NCI-H2227 (cell line): ENCODE measurements around the gene DRP2.
"Not testable (repeated sequence)": the region's sequence is repeated elsewhere in the genome, so short reads cannot be mapped to it uniquely, and the experiment has no call there.

ENCODE experiments used
- DNase-seq: peaks from one replicate; lab custom pipeline; 2025; ENCODE audit not compliant: unreplicated experiment; lab: John Stamatoyannopoulos, UW

DRP2 gene

DNA sequence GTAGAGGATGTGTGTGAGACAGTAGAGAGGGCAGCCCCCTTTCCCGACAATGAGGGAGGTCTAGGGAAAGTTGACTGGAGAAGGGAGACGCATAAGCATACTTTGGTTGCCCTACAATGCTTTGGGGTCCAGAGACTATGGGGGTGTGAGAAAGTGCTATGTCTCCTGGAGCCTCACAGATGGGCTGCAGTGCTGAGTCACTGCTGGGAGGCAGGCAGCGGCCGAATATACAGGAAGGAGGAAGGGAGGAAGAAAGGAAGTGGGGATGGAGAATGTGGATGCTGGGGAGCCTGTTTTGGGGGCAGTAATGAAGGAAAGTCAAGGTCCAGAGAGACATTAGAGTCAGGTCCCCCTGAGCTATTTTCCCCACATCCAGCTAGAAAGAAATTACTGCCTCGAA, 12.7 kb downstream of the DRP2 start:
- DNase-seq, result no peak

DNA sequence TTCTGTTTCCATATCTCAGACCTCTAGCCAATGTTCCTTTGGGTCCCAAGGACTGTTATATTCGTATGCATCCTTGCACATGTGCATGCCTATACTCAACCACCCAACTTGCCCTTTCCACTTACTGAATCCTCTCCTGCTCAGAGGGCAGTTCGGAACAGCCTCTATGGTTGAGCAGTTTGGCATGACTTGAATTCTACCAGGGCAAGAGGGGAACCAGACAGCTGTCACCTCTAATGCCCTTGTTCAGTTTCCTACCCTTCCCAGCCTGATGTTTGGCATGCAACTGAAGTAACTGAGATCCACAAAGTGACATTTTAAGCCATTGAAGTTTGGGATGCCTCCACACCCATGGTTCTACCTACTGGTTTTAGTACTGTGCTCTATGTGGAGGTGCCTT, 17.5 kb downstream of the DRP2 start:
- DNase-seq, result no peak

DNA sequence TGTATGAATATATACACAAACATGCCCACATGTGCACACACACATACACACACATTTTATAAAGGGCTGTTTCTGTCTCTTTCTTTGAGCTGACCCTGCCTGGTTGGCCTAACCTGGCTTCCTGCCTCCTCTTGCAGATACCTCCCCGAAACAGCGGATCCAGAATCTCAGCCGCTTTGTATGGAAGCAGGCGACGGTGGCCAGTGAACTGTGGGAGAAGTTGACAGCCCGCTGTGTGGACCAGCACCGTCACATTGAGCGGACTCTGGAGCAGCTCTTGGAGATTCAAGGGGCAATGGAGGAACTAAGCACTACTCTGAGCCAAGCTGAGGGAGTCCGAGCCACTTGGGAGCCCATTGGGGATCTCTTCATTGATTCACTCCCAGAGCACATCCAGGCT, 21.9 kb downstream of the DRP2 start:
- no peak for DNase-seq

DNA sequence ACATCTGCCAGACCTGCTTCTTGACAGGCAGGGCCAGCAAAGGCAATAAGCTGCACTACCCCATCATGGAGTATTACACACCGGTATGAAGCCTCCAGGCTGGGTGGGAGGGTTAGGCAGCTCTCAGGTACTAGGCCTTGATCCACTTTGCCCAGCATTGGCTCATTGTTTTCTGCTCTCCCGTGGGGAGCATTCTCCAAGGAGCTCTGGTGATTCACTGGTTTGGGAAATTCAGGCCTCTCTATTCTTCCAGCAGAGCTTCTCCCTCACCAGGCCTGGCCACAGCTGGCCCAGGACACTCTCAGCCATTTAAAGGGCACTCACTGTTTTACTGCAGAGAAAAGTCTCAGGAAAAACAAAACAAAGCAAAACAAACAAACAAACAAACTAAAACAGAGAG, 33.0 kb downstream of the DRP2 start:
- DNase-seq, result no peak

DNA sequence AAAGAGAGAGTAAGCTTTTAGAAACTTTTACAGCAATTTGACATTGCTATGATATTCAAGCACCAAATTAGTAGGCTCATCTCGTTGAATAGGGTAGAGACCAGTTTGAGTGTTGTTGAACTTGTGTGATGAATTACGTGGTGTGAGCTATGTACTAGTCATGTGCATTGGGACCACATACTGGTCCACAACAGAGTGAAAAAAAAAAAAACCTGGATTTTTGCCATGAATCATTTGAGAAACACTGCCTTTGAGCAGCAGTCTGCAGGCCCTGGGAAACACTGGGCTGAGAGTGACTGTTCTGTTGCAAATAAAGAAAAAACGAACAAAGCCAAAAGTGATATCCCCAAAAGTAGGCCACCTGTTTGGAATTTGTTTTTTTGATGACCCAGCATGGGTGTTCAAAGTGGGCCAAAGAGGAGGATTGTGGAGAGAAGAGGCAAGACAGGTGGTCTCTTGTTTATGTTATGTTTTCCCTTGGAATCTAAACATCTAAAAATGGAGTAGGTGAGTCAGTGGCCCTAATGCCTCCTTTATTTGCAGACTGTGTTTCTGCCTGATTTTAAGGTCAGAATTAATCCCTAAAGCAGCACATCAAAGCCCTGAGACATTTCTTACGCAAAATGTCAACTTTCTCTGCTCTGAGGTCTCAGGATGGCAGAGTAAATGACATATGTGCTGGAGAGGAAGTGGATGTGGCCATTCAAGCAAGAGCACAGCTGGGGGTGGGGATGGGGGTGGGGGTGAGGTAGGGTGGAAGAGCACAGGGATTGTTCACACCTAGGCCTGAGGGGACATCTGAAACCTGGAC, 38.1 kb downstream of the DRP2 start:
- DNase-seq, result no peak

DNA sequence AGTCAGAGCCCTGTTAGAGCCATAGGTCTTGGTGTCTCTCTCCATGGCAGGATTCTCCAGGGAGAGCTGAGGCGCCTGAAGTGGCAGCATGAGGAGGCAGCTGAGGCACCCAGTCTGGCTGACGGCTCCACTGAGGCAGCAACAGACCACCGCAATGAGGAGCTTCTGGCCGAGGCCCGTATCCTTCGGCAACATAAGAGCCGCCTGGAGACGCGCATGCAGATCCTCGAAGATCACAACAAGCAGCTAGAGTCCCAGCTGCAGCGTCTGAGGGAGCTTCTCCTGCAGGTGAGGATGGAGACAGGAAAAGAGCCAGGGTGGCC, 38.6 kb downstream of the DRP2 start:
- no peak for DNase-seq

DNA sequence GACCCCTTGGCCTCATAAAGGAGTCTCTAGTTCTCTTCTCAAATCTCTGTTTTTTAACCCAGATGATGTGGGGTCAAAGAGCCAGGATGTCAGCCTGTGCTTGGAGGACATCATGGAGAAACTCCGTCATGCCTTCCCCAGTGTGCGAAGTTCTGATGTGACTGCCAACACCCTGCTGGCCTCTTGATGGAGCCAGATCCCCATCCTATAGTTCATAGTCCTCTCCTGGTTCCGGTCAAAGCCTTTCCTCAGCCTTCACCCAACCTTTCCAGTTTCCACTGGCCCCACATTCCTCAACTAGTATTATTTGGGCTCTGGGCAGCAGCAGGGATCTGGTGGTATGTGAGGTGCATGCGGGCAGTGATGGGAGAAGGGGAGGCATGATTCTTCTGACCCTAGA, 40.8 kb downstream of the DRP2 start:
- DNase-seq, result no peak

DNA sequence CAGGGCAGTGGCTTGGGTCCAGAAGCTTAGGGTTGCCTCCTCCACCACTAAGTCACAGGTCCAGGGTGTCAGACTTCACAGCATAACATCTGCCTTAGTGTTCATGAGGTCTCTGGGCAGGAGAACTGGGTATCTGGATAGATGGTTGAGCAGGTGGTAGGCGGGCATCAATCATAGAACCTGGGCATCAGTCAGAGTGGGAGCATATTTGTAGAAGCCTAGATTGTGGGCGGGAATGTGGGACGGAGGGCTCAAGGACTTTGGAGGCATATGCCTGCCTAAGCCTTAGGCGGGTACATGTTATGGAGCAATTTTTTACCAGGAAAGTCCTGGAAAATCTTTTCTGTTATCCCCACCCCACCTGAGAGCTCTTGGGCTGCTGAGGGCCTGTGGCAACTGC, 43.0 kb downstream of the DRP2 start:
- DNase-seq, result no peak

DNA sequence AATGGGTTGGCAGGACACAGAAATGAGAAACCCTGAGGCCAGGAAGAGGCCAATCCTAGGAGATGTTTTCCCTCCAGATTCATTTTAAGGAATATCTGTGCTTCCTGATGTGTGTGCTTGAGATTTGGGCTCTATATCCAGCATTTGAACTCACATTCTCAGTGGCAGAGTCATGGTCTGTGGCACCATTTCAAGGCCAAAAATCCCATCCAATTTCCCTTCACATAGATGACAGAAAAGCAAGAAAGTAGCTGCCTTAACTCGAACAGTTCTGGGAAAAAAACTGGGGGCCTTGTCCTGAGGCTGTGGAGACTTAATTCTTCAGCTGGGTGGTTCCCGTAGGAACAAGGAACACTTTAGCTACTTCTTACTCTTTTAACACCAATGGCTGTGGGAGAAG, 44.2 kb downstream of the DRP2 start:
- DNase-seq, result no peak

DNA sequence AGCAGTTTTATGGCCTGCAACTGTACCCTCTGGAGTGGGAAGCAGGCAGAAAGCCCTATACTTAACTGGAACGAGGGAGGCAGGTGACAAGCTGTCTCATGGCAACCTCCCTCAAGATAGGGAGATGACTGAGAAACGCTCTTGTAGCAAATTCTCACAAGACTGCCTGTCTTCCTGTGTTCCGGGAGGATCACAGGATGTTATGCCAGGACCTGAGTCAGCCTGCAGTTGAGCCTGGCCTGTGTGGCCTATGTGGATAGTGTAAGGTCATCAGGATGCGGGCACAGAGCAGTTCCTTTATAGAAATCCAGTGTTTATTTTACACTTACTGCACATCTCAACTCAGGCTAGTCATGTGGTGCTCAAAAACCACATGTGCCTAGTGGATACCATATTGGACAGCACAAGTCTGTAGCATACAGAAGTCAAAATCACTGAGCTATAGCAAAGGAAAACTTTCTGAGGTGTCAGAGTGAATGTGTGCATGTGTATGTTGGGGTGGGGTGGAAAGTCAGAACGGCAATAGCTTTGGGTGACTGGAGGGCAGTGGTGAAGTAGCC, 46.4 kb downstream of the DRP2 start:
- peak; percentile 52 for DNase-seq

DNA sequence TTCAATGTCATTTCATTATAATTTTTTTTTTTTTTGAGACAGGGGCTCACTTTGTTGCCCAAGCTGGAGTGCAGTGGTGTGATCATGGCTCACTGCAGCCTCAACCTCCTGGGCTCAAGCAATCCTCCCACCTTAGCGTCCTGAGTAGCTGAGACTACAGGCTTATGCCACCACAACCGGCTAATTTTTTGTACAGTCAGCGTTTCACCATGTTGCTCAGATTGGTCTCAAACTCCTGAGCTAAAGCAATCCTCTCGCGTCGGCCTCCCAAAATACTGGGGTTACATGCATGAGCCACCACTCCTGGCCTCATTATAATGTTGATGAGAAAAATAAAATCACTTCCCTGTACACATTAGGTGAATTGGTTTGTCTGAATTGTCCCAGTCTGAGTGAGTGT, 54.6 kb downstream of the DRP2 start:
- no peak for DNase-seq

DNA sequence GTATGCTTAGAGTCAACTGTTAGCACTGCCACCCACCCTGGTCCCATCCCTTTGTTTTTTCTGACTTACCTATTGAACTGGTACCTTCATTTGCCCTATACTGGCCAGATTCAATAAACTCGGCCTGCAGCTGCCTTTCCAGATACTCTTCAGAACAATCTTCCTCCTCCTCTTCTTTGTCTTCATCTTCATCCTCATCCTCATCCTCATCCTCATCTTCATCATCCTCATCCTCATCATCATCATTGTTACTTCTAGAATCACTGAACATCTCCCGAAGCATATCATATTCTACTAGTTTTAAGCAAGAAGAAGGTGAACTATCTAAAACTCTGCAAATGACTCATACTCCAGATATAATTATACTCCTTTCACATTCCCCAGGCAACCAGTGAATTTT, 56.7 kb downstream of the DRP2 start:
- no peak for DNase-seq

DNA sequence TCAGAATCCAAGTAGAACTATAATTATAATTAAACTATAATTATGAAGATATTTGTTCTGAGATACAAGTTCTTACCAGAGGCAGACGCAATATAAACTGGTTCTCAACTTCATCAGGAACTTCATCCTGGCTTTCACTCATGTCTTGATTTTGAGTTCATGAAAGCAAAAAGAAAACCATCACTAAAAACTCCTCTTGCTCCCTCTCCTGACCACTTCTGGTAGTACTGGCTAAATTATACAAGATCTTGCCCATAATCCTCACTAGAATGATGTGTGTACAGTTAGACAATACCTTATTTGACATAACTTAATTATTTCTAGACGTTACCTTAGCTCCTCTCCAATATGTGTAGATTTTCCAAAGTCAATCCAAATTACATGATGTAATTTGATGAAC, 67.8 kb downstream of the DRP2 start:
- DNase-seq, result peak; percentile 57

DNA sequence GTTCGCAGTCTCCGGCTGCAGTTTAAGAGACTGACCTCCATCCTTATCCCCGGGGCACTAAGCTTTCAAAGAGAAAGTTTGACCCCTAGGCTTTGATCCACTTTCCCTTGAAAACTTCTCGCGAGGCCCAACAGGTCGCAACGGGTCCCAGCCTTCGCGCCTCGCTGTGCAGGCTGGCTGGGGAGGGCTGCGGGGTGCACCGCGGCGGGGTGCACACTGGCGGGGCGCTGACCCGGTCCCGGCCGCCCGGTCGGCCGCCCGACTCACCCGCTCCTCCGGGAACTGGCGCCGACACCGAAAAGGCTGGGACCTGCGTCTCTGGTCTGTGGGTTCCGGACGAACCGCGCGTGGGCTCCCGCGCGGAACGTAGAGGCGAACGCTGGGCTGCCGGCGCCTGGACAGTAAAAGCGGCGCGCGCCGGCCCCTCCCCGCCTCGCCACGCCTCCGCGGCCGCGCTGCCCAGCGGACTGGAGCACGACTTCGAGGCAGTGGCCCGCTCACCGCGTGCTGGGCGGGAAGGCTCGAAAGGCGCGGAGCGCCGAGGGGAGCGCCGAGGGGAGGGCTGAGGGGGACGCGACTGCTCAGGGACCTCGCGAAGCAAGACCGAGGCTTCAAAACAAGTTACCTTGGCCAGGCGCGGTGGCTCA, 71.5 kb downstream of the DRP2 start, which contains the start of gene TAF7L:
Gene TAF7L, minus strand, starts transcription at position 378 of the 647 bp plus-strand sequence. CDS start 3,791 bp downstream, outside the sequence.
- peak; percentile 69 for DNase-seq

DNA sequence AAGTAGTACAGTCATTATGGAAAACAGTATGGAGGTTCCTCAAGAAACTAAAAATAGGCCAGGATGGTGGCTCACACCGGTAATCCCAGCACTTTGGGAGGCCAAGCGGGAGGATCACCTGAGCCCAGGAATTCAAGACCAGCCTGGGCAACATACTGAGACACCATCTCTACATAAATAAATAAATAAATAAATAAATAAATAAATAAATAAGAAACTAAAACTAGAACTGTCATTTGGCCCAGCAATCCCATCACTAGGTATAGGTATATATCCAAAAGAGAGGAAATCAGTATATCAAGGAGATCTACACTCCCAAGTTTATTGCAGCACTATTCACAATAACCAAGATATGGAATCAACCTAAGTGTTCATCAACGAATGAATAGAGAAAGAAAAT, 76.0 kb downstream of the DRP2 start:
- DNase-seq, result not testable (repeated sequence)

DNA sequence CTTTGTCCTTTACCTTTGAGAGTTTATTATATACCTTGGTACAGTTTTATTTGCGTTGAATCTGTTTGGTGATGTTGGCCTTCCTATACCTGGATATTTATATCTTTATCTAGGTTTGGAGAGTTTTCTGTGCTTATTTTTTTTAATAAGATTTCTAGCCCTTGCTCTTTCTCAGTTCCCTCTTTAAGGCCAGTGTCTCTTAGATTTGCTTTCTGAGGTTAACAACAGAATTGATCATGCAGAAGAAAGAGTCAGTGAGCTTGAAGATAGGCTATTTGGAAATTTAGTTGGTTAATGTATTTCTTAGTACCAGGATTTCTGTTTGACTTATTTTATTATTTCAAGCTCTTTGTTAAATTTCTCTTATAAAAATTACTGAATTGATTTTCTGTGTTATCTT, 84.2 kb downstream of the DRP2 start:
- DNase-seq, result no peak
